HUES64 (cell line): ENCODE results near the gene NPAS1.
"Not testable (repeated sequence)": the region's sequence is repeated elsewhere in the genome, so short reads cannot be mapped to it uniquely, and the experiment has no call there.

Source experiments
- H3K27ac ChIP-seq: 2 replicates; pipeline ENCODE4 v1.7.0; 2013; ENCODE audit warnings: low read depth, low read length, inconsistent platforms
- H3K27me3 ChIP-seq: 2 replicates; pipeline ENCODE4 v1.6.1; 2013; ENCODE audit warnings: mild to moderate bottlenecking, low read length; ENCODE audit not compliant: insufficient read depth
- H3K36me3 ChIP-seq: 2 replicates; pipeline ENCODE4 v1.6.1; 2013; ENCODE audit warnings: mild to moderate bottlenecking, low read length; ENCODE audit not compliant: insufficient read depth
- H3K4me1 ChIP-seq: 2 replicates; pipeline ENCODE4 v1.6.1; 2013; ENCODE audit warnings: mild to moderate bottlenecking, low read length, moderate library complexity; ENCODE audit not compliant: insufficient read depth
- H3K4me3 ChIP-seq: 2 replicates; pipeline ENCODE4 v1.5.1; 2013; ENCODE audit warnings: mild to moderate bottlenecking, low read length, moderate library complexity
- H3K9ac ChIP-seq: 2 replicates; pipeline ENCODE4 v1.6.1; 2013; ENCODE audit warnings: mild to moderate bottlenecking, low read depth, low read length
- H3K9me3 ChIP-seq: 2 replicates; pipeline ENCODE4 v1.6.1; 2013; ENCODE audit warnings: low read depth, low read length; ENCODE audit not compliant: insufficient read depth
- WGBS: fragments of 150-250, 120-280 bp; methylation state at CpG from one replicate; pipeline ENCODE4 v1.1.7; 2013; ENCODE audit warnings: missing lambda C conversion rate; 5-methylcytosine and 5-hydroxymethylcytosine counted together

The NPAS1 gene

DNA sequence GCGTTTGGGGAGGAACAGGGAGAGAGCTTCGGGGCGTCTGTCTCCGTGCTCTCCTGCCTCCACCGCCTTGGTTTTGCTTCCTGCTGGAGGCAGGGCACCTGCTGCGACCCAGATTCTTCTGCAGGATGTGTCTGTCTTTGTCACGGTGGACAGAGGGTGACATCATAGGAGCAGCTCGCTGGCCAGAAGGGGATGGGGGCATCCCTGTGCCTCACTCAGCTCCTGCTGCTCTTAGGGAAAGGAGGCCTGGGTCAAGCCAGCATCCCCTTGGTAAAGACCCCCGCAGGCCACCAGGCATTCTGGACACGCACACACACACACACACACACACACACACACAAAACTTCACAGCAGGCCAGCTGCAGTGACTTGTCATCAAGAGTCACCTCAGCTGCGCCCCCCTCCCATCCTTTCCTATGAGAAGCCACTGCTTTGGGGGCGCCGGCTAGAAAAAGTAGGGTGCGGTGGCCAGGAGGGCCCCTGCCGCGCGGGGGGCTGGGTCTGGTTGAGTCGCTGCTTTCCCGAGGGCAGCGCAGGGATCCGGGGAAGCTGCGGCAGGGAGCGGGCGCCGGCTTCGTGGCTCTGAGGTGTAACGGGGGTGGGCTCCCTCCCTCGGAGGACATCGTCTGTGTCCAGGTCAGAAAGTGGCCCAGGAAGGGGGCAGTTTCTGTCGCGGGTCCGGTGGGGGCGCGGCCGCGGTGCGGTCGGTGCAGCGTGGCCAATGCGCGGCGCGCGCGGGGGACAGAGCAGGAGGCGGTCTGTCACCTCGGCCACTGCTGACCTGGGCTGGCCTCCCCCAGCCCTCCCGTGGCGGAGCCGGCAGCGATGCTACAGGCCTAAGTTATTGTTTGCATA, 15.8 kb upstream of the NPAS1 start:
- no peak overlapping the region for H3K4me3 ChIP-seq
- no peak overlapping the region for H3K27ac ChIP-seq
- peaks cover 26% of the 10 kb centered on the region for H3K36me3 ChIP-seq
- 91% methylated on average over 51 of the region's 51 CpGs for WGBS
- H3K4me1 ChIP-seq, result no peaks in the 10 kb centered on the region
- no peaks in the 10 kb centered on the region for H3K9me3 ChIP-seq
- no peaks in the 10 kb centered on the region for H3K27me3 ChIP-seq
- no peak overlapping the region; the same call in 1 of the 2 replicates for H3K9ac ChIP-seq

DNA sequence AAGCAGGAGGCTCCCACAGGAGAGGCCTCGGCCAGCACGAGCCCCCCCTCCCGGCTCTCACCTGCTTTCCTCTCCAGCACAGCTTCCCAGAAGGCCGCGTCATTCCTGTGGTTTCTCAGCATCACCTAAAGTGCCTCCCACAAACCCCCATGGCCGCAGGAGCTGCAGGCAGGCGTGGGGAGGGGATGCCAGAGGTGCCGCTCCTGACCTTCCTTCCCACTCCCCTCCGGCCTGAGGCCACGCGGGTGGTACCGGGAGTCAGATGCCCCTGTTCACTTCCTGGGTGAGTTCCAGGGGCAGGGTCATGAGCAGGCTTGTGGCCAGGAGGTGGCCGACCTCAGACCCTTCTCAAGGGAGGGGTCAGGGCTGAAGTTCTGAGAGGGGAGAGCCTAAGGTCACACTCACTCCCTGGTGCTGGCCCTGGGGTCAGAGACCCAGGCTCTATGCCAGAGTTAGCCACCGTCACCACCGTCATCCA, 14.4 kb upstream of the NPAS1 start:
- no peaks in the 10 kb centered on the region for H3K27me3 ChIP-seq
- H3K27ac ChIP-seq, result no peak overlapping the region
- H3K9ac ChIP-seq, result no peak overlapping the region
- H3K4me1 ChIP-seq, result no peaks in the 10 kb centered on the region
- H3K9me3 ChIP-seq, result no peaks in the 10 kb centered on the region
- H3K4me3 ChIP-seq, result no peak overlapping the region
- peaks cover 12% of the 10 kb centered on the region for H3K36me3 ChIP-seq
- WGBS, result 87% methylated on average over 15 of the region's 15 CpGs

DNA sequence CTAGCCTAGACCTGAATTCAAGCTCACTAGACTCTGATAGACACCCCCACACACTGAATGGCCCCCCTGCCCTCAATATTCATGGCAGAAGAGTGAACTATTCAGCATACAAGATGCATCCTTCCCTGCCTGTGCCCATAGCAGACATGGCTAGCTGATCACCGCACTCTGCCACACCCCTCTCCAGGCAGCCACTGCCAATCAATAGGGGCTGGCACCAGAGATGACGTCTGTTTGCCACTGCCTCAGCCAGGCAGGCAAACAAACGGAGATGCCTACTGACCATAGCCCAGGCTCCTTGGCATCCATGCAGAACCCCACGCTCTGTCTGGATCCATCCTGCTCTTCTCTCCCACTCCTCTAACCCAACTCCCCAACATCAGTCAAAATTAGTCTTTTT, 13.8 kb upstream of the NPAS1 start:
- H3K27me3 ChIP-seq, result no peaks in the 10 kb centered on the region
- 83% methylated on average over 4 of the region's 4 CpGs for WGBS

DNA sequence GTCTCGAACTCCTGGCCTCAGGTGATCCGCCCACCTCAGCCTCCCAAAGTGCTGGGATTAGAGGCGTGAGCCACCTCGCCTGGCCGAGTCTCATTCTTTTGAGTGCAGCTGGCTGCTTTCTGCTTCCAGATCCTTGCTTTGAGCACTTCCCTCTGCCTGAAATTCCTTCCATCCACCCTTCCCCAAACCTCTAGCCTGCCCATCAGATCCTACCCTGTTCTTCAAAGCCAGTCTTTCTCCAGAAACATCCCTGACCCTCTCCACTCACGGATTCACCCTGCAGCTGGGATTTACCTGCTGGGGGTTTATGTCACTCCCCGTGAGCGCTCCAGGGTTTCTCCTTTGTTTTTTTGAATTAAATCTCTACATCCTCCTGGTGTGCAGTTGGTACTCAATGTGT, 13.1 kb upstream of the NPAS1 start:
- H3K27me3 ChIP-seq, result no peaks in the 10 kb centered on the region
- no peak overlapping the region for H3K4me3 ChIP-seq
- H3K4me1 ChIP-seq, result no peaks in the 10 kb centered on the region
- H3K27ac ChIP-seq, result no peak overlapping the region
- WGBS, result 67% methylated on average over 8 of the region's 8 CpGs
- no peaks in the 10 kb centered on the region for H3K36me3 ChIP-seq
- no peak overlapping the region for H3K9ac ChIP-seq
- no peaks in the 10 kb centered on the region for H3K9me3 ChIP-seq

More for the DNA sequence above, 13.8 kb upstream of the NPAS1 start:
- H3K4me1 ChIP-seq, result no peaks in the 10 kb centered on the region
- no peak overlapping the region for H3K9ac ChIP-seq
- H3K9me3 ChIP-seq, result no peaks in the 10 kb centered on the region
- H3K4me3 ChIP-seq, result no peak overlapping the region
- peaks cover 6% of the 10 kb centered on the region for H3K36me3 ChIP-seq
- H3K27ac ChIP-seq, result no peak overlapping the region

DNA sequence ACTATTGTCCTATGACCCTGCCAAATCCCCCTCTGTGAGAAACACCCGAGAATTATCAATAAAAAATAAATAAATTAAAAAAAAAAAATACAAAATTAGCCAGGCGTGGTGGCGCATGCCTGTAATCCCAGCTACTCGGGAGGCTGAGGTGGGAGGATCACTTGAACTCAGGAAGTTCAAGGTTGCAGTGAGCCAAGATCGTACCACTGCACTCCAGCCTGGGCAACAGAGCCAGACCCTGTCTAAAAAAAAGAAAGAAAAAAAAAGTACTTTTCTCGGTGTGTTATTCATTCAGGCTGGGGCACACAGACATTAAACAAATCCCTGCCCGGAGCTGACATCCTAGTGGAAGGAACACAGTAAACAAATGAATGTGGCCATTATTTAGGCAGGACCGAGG, 9.1 kb upstream of the NPAS1 start:
- H3K36me3 ChIP-seq, H3K27ac ChIP-seq, H3K27me3 ChIP-seq, H3K9ac ChIP-seq, H3K4me1 ChIP-seq, H3K4me3 ChIP-seq, H3K9me3 ChIP-seq: not testable (repeated sequence)
- WGBS, result 96% methylated on average over 7 of the region's 8 CpGs

DNA sequence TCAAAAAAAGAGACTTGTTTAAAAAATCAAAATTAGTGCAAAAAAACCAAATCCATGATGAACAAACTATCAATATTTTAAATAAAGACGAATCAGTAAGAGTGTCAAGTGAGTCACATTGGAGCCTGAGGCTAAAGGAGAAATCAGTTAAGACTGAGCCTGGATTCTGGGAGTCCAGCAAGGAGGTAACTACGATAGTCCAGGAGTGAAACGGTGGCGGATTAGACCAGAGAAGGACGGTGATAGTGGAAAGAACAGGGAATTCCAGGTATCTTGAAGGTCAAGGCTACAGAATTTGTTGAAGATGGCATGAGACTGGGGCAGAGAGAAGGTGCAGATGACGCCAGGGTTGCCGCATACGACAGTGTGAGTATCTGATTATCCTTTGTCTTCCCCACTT, 7.0 kb upstream of the NPAS1 start:
- no peak overlapping the region for H3K4me3 ChIP-seq
- no peaks in the 10 kb centered on the region for H3K36me3 ChIP-seq
- no peaks in the 10 kb centered on the region for H3K9me3 ChIP-seq
- WGBS, result 47% methylated on average over 8 of the region's 8 CpGs
- no peaks in the 10 kb centered on the region for H3K27me3 ChIP-seq
- no peak overlapping the region for H3K9ac ChIP-seq
- H3K27ac ChIP-seq, result no peak overlapping the region
- H3K4me1 ChIP-seq, result no peaks in the 10 kb centered on the region; the same call in 1 of the 2 replicates

DNA sequence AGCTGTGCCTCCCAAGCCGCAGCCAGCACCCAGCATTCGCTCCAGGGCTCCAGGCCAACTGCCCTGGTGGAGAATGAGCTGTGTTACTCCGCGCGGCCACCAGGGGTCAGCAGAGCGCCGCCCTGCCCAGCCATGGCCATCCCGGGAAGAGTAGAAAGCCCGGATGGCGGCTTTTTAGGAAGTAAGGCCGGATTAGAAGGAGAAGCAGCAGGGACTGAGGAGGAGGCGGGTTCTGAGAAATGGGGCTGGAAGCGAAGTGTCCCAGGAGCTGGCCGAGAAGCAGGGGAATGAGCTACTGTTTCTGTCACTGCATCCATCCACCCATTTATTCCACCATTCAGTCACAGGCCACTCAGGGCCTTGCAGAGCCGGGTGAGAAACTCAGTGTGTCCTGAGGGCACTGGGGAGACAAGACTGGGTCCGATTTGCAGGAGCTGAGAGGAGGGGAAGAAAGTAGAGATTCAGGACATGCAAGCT, 6.6 kb upstream of the NPAS1 start:
- Histone ChIP-seq H3K27me3 (no peaks in the 10 kb centered on the region), H3K9me3 (no peaks in the 10 kb centered on the region), H3K36me3 (no peaks in the 10 kb centered on the region), H3K4me1 (no peaks in the 10 kb centered on the region; the same call in 1 of the 2 replicates), H3K9ac (no peak overlapping the region), H3K27ac (no peak overlapping the region), H3K4me3 (no peak overlapping the region)
- WGBS, result 15% methylated on average over 16 of the region's 16 CpGs

DNA sequence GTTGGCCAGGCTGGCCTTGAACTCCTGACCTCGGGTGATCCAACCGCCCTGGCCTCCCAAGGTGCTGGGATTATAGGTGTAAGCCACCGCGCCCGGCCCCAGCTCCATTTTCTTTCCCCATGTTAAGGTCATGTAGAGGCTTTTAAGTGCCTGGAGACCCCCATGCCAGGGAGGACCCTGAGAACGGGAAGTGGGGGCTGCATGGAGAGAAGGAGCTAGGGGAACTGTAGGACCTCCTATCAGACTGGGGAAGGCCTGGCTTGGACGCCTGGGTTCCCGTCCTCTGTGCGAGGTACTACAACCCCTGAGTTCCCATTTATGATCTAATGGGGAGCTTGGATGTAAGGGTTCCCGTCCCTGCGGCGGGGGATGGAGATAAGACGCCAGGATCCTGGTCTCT, 714 bp upstream of the NPAS1 start:
- H3K4me3 ChIP-seq, result peak overlapping the region; percentile 55

DNA sequence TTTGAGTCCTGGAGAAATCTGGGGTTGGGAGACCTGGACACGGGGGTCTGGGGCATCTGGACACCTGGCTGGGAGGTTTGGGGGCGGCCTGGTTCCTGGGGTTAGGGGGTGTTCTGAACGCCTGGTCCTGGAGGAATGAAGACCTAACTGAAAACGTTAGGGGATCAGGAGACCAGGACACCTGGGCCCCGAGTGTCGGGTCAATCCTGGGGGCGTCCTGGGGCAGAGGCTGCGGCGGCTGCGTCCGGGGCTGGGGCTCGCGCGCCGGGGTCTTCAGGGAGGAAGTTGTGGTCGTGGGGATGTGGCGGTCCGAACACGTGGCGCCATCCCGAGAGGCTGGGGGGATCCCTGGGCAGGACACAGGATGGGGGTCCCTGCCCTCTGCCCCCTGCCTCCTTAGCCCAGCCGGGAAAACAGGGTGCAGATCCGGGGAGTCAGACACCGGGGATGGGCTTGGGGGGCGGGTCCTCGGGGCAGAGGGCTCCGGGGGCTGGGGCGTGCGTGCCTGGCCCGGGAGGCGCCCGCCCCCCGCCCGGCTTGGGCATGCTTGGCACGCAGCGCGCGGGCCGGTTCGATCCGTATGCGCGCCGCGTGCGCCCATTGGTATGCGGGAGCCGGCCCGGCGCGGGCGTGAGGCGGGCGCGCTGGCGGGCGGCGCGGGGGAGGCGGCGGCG, 632 bp downstream of the NPAS1 start:
- H3K36me3 ChIP-seq, result no peaks in the 10 kb centered on the region
- no peaks in the 10 kb centered on the region for H3K9me3 ChIP-seq
- no peak overlapping the region for H3K27ac ChIP-seq
- WGBS, result 4% methylated on average over 62 of the region's 62 CpGs
- peaks cover 7% of the 10 kb centered on the region; the same call in 1 of the 2 replicates for H3K4me1 ChIP-seq
- H3K4me3 ChIP-seq, result peak overlapping the region; percentile 55
- H3K9ac ChIP-seq, result 0 out of 2 replicates have a peak overlapping the region, but pooled peaks have one; percentile 16
- peaks cover 64% of the 10 kb centered on the region for H3K27me3 ChIP-seq

More for the DNA sequence above, 714 bp upstream of the NPAS1 start:
- H3K9me3 ChIP-seq, result no peaks in the 10 kb centered on the region
- WGBS, result 63% methylated on average over 13 of the region's 13 CpGs
- peaks cover 7% of the 10 kb centered on the region; the same call in 1 of the 2 replicates for H3K4me1 ChIP-seq
- no peak overlapping the region for H3K9ac ChIP-seq
- no peaks in the 10 kb centered on the region for H3K36me3 ChIP-seq
- H3K27me3 ChIP-seq, result peaks cover 55% of the 10 kb centered on the region
- H3K27ac ChIP-seq, result no peak overlapping the region

DNA sequence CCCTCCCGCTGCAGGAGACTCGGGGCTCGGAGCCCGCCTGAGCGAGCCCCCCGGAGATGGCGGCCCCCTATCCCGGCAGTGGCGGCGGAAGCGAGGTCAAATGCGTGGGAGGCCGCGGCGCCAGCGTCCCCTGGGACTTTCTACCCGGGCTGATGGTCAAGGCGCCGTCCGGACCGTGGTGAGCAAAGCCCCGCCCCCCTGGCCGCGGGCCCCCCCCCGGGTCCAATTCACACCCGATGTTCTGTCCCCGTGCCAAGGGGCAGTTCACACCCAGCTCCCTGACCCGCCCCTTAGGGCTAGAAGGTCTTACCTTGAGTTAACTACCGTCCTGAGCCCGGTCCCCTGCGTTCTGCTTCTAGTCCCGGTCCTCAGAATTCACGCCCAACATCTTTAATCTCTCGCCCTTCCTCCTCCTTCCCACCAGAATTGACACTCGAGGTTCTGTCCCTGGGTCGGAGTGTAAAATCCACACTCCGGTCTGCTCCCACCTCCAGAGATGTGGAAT, 1.4 kb downstream of the NPAS1 start:
- no peaks in the 10 kb centered on the region for H3K9me3 ChIP-seq
- peak overlapping the region; percentile 55 for H3K4me3 ChIP-seq
- H3K9ac ChIP-seq, result no peak overlapping the region
- no peaks in the 10 kb centered on the region for H3K36me3 ChIP-seq
- H3K27ac ChIP-seq, result no peak overlapping the region
- H3K27me3 ChIP-seq, result peaks cover 64% of the 10 kb centered on the region
- peaks cover 7% of the 10 kb centered on the region; the same call in 1 of the 2 replicates for H3K4me1 ChIP-seq
- WGBS, result 2% methylated on average over 37 of the region's 37 CpGs
